Fibroblast of skin of scalp (primary cell): ENCODE results near the gene MBP.
A peak's percentile ranks its signal among the peaks of the same experiment; 100 is the strongest.

Experiments used
- DNase-seq: peaks from one replicate; pipeline ENCODE4 v3.0.0-alpha.2; 2013

The MBP gene

DNA sequence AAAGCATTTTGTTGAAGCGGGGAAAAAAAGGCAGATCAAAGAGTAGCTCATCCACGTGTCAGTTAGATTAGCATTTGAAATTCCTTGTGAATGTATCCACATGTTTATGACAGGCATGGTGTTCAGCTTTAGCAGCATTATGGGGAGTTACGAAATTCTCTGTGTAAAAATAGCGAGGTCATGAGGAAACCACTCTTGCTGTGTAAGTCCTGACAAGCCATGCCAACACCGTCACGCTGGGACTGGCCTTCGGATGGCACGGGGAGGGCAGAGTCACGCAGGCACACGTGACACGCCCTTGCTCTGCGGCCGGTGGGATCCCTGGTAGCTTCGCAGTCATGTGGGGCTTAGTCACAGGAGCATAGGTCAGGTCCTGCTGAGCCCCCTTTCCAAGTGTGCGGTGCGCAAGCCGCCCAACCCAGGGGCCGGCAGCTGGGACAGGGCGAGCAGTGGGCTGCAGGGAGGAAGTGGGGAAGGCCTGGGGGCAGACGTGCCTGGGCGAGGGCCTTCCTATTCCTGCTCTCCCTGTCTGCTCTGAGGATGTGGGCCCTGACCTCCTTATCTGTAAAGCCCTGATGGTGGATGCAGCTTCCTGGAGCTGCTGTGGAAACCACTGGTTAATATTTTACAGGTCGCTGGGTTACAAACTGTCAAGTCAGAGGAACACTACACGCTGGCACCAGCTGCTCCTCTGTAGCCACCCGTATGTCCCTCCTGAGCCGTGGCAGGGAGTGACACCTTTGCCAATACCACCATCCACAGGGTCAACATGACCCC, 18.0 kb downstream of the MBP start:
- DNase-seq, result peak; percentile 75

- no peak for DNase-seq
These were observed 18.5 kb downstream of the MBP start for GRCh38 chr18:77114152-77114414.

GRCh38 chr18:77113361-77114151, 19.0 kb downstream of the MBP start:
- no peak for DNase-seq

- no peak for DNase-seq
These were observed 19.9 kb downstream of the MBP start for GRCh38 chr18:77112747-77113092.

GRCh38 chr18:77111951-77112746, 20.4 kb downstream of the MBP start:
- DNase-seq, result no peak

- no peak for DNase-seq
These were observed 21.1 kb downstream of the MBP start for GRCh38 chr18:77111449-77111848.

DNA sequence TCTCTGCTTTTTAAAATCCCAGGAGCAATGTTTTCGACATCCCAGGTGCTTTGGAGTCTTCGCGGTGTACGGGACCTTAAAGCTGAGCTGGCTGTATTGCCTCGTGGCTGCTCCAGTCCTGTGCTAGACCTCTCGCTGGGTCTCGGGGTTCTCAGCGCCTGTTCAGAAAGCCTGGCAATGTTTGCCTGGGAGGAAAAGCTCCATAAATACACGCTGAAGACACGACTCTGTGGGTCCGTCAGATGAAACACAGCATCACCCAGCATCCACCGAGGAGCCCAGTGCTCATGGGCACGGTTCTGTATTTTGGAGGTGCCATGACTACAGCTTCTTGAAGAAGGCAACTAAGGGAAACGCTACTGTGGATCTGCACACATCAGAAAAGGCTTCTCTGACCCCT, 21.6 kb downstream of the MBP start:
- no peak for DNase-seq

DNA sequence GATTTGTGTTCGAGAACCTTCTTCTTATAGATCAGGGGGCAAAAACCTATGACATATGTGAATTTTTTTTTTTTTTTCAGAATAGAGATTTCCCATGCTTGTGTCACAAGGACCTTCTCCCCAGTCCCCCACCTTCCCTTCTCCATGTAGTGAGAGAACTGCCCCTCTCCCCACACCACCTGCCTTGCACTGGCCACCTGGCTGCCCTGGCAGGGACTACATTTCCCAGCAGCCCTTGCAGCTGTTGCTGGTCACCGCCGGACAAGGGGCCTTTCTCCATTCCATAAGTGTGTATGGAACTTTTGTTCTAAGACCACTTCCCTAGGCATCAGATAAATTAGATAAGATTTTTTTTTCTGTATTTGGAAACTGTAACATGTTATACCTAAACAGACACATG, 22.2 kb downstream of the MBP start:
- no peak for DNase-seq

DNA sequence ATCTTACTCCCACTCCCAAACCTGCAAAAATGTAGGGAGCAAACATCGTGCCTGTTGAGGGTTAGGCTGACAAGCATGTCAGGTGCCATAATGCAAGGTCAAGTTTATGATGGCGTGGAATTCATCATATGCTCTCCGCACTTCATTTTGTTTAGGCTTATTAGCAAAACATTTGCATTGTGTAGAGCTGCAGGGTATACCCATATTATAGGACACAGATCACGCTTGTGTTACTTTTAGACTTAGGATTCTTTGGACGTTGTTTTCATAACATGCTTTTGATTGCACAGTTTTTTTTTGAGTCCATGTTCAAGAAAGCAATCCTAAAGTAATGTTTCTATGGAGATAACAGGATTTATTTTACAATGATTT, 22.9 kb downstream of the MBP start:
- no peak for DNase-seq

DNA sequence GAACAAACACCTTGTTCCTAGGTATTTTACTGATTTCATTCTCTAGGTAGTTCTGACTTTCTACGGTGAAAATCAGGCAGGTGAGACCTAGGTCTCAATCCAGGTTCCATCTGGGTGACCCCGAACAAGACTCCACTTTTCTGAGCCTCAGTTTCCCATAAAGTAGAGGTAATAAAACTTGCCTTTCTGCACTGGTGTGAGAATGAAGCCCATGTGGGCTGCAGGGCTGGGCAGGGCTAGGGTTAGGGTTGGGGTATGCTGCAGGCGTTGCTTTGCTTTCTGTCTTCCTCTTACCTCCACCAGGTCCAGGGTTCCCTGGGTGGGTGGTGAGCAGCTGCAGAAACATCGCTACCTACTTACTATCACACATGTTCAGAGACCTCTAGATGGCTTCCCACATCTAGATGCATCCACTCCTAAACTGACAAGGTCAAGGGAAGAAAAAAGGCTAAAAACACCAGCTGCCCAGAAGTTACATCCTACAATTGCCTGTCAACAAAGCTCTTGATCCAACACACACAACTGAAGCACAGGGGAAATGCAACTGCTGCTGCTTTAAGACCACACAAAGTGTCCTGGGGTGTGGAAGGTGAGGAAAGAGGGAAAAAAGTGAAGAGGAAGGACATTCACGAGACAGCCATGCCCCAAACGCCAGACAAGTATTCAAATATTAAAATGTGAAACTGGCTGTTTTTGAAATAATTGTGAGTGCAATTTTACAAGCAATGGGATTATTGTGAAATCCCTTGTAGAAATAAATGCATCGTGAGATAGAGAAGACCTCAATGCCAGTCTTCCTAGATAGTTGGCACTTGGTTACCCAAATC, 23.5 kb downstream of the MBP start:
- no peak for DNase-seq

- DNase-seq, result peak; percentile 89
These were observed 24.4 kb downstream of the MBP start for GRCh38 chr18:77108001-77108692.

DNA sequence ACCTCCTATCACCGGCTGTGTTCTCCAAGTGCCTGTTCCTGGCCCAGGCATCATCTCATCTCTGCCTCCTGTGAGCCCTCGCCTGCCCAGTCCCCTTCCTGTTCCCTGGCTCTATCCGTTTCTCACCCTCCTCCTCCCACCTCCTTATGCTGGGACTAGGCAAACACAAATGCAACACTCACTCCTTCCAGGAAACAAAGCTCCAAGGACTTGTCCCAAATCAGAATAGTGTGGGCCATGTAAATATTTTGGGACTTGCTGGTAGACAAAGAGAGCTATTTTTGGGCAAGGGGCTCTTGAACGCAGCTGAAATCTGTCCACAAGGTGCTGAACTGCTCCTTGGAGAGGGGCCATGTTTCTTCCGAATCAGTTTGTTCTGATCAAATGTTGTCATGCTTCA, 25.3 kb downstream of the MBP start:
- no peak for DNase-seq

DNA sequence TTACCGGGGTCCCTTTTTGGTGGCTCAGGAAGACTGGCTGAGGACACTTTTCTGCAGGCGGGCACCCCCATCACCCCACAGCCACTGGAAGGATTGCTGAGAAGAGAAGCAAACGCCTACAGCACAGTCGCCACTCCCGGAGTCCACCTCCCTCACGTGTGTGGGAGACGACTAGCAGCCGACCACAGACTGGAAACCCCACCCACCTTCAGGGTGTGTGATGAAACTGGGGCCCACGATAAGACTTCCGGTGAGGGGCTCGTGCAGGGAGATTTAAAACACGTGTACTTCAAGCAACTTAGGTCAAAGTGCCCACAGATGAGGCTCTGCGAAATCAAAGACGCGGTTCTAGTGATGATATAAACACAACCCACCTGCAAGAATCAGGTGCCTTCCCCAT, 26.3 kb downstream of the MBP start:
- DNase-seq, result no peak

- peak; percentile 20 for DNase-seq
These were observed 26.9 kb downstream of the MBP start for GRCh38 chr18:77105680-77106079.

GRCh38 chr18:77105028-77105427, 27.6 kb downstream of the MBP start:
- DNase-seq, result peak; percentile 33

GRCh38 chr18:77103991-77104531, 28.5 kb downstream of the MBP start:
- peak; percentile 49 for DNase-seq

- DNase-seq, result peak; percentile 82
These were observed 29.3 kb downstream of the MBP start for GRCh38 chr18:77103187-77103850.

- peak; percentile 90 for DNase-seq
These were observed 30.1 kb downstream of the MBP start for GRCh38 chr18:77102259-77103040.

DNA sequence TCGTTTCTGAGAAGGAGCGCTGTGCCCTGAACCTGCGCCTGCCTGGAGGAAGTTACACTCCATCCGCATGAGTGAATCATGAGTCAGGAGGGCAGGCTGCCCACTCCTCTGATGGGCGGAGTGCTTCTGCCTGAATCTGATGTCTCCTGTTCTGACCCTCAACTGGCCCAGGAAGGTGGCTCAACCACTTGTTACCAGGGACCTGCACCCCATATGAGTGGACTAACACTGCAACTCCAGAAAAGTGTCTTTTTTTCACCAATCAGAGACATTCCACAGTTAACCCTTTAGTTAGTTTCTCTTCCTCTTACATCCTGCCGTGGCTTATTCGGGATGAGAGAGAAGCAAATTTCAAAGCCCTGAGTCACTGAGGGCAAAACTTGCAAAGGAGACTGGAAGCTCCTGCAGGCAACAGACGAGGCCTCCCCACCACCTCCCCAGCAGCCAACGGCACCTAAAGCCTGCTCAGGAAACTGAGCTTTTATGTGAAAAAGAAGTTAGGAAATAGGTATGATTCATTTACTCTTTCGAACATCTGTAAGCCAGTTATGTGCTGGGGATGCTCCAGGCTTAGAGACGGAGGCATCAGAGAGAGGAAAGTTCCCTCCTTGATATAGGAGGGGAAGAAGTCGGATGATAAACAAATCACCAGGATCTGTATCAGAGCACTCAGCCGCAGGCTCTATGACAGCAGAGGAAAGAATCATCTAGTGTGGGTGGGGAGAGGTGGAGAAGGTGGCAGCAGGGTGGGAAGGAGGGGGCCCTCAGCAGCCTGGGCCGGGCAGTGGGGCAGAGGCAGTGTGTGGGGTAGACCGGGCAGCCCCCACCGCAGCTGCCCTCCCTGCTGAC, 30.9 kb downstream of the MBP start:
- DNase-seq, result peak; percentile 95
